LoVo (cell line): ENCODE results near the gene RAI1.

Experiments
- DNase-seq: peaks from one replicate; pipeline ENCODE4 v3.0.0-alpha.2; 2016; ENCODE audit warnings: low spot score

Gene RAI1

GRCh38 chr17:17783825-17784656 is 102.8 kb downstream of the RAI1 start:
- DNase-seq, result no peak

- no peak for DNase-seq
Measured at GRCh38 chr17:17784657-17785267, 103.5 kb downstream of the RAI1 start.

GRCh38 chr17:17785407-17785806 is 104.1 kb downstream of the RAI1 start:
- no peak for DNase-seq

- DNase-seq, result no peak
Measured at GRCh38 chr17:17786998-17787397, 105.7 kb downstream of the RAI1 start.

- no peak for DNase-seq
Measured at GRCh38 chr17:17787568-17787967, 106.3 kb downstream of the RAI1 start.

GRCh38 chr17:17788967-17789366 is 107.7 kb downstream of the RAI1 start:
- DNase-seq, result no peak

GRCh38 chr17:17789410-17789809 is 108.2 kb downstream of the RAI1 start:
- no peak for DNase-seq

GRCh38 chr17:17789828-17790636 is 108.8 kb downstream of the RAI1 start:
- no peak for DNase-seq

GRCh38 chr17:17790637-17791464 is 109.6 kb downstream of the RAI1 start:
- DNase-seq, result no peak

GRCh38 chr17:17792037-17792550 is 110.8 kb downstream of the RAI1 start:
- no peak for DNase-seq

- DNase-seq, result no peak
Measured at GRCh38 chr17:17792551-17793377, 111.5 kb downstream of the RAI1 start.

- DNase-seq, result no peak
Measured at GRCh38 chr17:17793378-17794214, 112.3 kb downstream of the RAI1 start.

- DNase-seq, result no peak
Measured at GRCh38 chr17:17794382-17794781, 113.1 kb downstream of the RAI1 start.

- no peak for DNase-seq
Measured at GRCh38 chr17:17795296-17795695, 114.0 kb downstream of the RAI1 start.

GRCh38 chr17:17795946-17796786 is 114.9 kb downstream of the RAI1 start:
- no peak for DNase-seq

GRCh38 chr17:17796787-17797061 is 115.5 kb downstream of the RAI1 start:
- no peak for DNase-seq

- no peak for DNase-seq
Measured at GRCh38 chr17:17797119-17797809, 116.0 kb downstream of the RAI1 start.

GRCh38 chr17:17798010-17798556 is 116.8 kb downstream of the RAI1 start:
- DNase-seq, result no peak
